ENCODE measurements around the gene MVK. TPM values are rescaled to one million over a fixed set of nuclear protein-coding genes. Genes with fewer than 3 reads are reported as not detected.

The MVK gene
- total RNA-seq, 2 experiments from 2014 or later = 8.2 to 8.4 TPM

DNA sequence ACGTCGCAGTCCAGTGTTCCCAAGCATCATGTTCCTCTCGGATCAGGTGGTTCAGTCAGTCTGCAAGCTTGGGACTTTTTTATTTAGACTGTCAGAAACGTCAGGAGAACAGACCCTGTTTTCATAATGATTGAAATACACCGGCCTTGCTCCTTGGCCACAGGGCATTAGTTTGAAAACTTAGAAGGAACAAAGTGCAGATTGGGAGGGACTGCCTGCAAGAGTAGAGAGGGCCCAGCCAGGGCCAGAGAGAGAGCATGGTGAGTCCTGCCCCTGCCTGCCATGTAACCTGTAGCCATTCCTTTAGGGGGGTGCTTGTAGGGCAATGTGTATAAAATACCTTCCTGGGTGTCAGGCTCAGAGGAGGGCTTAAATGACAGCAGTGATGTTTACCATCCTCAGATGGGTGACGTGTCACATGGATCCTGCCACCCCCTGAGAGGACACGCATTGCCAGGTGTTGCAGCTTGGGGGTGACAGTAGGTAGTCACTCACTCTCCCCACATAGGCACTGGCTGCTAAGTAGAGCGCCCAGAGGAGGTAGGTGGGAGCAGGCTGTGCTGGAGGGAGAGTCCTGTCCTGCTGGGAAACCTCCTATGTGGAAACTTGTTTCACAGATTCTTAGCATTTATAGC, 46.0 kb upstream of the MVK start:
- no peak overlapping the region for H3K27ac Mint-ChIP-seq
- no peaks in the 10 kb centered on the region for H3K27me3 ChIP-seq (ENCODE audit: control insufficient read depth in 1 of 2, insufficient read depth in 2 of 2, low read length in 2 of 2)
- H3K4me1 ChIP-seq (ENCODE audit: insufficient read depth, low read length) = no peaks in the 10 kb centered on the region
- CTCF ChIA-PET = no interaction called here
- ATAC-seq (ENCODE audit: poor library complexity) (no peak), DNase-seq (no peak)
- H3K4me3 ChIP-seq (ENCODE audit: low read length) = no peak overlapping the region
- TF ChIP-seq, protein P1, sequence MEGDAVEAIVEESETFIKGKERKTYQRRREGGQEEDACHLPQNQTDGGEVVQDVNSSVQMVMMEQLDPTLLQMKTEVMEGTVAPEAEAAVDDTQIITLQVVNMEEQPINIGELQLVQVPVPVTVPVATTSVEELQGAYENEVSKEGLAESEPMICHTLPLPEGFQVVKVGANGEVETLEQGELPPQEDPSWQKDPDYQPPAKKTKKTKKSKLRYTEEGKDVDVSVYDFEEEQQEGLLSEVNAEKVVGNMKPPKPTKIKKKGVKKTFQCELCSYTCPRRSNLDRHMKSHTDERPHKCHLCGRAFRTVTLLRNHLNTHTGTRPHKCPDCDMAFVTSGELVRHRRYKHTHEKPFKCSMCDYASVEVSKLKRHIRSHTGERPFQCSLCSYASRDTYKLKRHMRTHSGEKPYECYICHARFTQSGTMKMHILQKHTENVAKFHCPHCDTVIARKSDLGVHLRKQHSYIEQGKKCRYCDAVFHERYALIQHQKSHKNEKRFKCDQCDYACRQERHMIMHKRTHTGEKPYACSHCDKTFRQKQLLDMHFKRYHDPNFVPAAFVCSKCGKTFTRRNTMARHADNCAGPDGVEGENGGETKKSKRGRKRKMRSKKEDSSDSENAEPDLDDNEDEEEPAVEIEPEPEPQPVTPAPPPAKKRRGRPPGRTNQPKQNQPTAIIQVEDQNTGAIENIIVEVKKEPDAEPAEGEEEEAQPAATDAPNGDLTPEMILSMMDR (IDR thresholded peaks at IDR 0.05) = no peak
- H3K27ac ChIP-seq (ENCODE audit: low read depth in 1 of 2, low read length in 2 of 2) = no peak overlapping the region
- H3K27me3 Mint-ChIP-seq = no peaks in the 10 kb centered on the region
- peaks cover 68% of the 10 kb centered on the region for H3K36me3 ChIP-seq (ENCODE audit: insufficient read depth, low read length)
- H3K4me1 Mint-ChIP-seq (ENCODE audit: low read depth) = no peaks in the 10 kb centered on the region
- no peaks in the 10 kb centered on the region for H3K9me3 ChIP-seq (ENCODE audit: control insufficient read depth in 1 of 2, insufficient read depth in 1 of 2, low read length in 2 of 2)
- intact Hi-C loops (cut with DNase I, micrococcal nuclease) = no loop called here
- no peak overlapping the region for H3K4me3 Mint-ChIP-seq
- POLR2A ChIA-PET = no interaction called here
- peaks cover 90% of the 10 kb centered on the region for H3K36me3 Mint-ChIP-seq (ENCODE audit: low read depth)
- no peaks in the 10 kb centered on the region for H3K9me3 Mint-ChIP-seq

DNA sequence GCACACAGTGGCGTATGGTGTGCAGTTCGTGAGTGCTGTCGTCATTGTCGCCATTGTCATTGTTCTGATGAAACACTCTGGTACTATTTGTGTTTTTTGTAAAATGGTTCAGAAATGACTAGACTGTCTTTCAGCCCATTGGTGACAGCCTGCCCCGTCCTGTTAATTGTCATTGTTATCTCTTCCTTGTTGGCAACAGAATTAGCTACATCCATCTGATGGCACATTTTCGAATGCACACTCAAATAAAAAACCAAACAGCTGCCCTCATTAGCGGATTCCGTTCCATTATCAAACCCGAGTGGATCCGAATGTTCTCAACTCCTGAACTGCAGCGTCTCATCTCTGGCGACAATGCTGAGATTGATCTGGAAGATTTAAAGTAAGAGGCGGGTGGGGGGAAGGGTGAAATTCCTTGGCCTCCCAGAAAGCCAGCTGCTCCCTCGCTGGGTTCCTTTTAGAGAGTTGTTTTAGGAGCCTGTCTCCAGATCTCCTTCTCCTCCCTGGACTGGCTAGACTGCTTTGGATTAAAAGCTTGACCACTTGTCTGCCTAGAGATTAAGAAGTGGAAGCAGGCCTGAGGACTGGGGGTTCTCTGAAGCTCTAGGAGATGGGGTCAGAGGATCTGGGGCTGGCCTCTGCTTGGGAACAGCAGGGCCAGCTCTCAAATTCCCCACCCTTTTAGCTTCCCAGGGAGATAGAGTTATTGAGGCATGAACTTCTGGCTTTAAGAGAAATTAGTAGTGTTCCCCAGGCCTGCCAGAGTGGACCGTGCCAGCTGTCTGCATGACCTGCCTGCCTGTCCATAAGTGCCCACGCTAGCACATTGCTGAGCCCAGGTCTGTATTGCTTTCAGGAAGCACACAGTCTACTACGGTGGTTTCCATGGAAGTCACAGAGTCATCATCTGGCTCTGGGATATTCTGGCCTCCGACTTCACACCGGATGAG, 43.6 kb upstream of the MVK start:
- no peaks in the 10 kb centered on the region for H3K27me3 ChIP-seq (ENCODE audit: control insufficient read depth in 1 of 2, insufficient read depth in 2 of 2, low read length in 2 of 2)
- peaks cover 52% of the 10 kb centered on the region for H3K36me3 ChIP-seq (ENCODE audit: insufficient read depth, low read length)
- no peaks in the 10 kb centered on the region for H3K4me1 ChIP-seq (ENCODE audit: insufficient read depth, low read length)
- Mint-ChIP-seq H3K27me3 (no peaks in the 10 kb centered on the region), H3K36me3 (ENCODE audit: low read depth) (peaks cover 77% of the 10 kb centered on the region), H3K27ac (no peak overlapping the region), H3K9me3 (no peaks in the 10 kb centered on the region), H3K4me1 (ENCODE audit: low read depth) (no peaks in the 10 kb centered on the region), H3K4me3 (no peak overlapping the region)
- no peak for DNase-seq
- no peak for ATAC-seq (ENCODE audit: poor library complexity)
- intact Hi-C loops (cut with DNase I, micrococcal nuclease) = no loop called here
- H3K4me3 ChIP-seq (ENCODE audit: low read length) = no peak overlapping the region
- H3K9me3 ChIP-seq (ENCODE audit: control insufficient read depth in 1 of 2, insufficient read depth in 1 of 2, low read length in 2 of 2) = no peaks in the 10 kb centered on the region
- CTCF ChIA-PET = no interaction called here
- POLR2A ChIA-PET = no interaction called here
- no peak overlapping the region for H3K27ac ChIP-seq (ENCODE audit: low read depth in 1 of 2, low read length in 2 of 2)
- TF ChIP-seq, protein P1 (IDR thresholded peaks at IDR 0.05) = no peak

DNA sequence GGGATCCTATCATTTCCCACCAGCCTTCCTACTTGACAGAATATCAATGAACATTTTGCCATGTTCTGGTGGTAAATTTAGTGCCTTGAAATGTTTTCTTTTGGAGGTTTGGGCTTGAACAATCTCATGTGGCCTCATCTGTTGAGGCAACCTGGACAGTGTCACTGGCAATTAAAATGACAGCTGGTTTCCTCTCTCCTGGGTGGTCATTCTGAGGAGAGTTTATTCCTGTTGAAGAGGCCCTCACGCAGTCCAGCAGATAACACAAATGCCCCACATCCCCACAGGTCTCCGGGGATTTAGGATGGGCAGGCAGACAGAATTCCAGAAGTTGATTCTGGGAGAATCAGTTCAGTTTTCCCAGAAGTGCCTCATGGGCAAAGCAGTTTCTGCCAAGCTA, 42.2 kb upstream of the MVK start:
- no peaks in the 10 kb centered on the region for H3K9me3 Mint-ChIP-seq
- Histone ChIP-seq H3K36me3 (ENCODE audit: insufficient read depth, low read length) (peaks cover 44% of the 10 kb centered on the region), H3K27me3 (ENCODE audit: control insufficient read depth in 1 of 2, insufficient read depth in 2 of 2, low read length in 2 of 2) (no peaks in the 10 kb centered on the region), H3K4me1 (ENCODE audit: insufficient read depth, low read length) (no peaks in the 10 kb centered on the region), H3K4me3 (ENCODE audit: low read length) (no peak overlapping the region), H3K9me3 (ENCODE audit: control insufficient read depth in 1 of 2, insufficient read depth in 1 of 2, low read length in 2 of 2) (no peaks in the 10 kb centered on the region), H3K27ac (ENCODE audit: low read depth in 1 of 2, low read length in 2 of 2) (no peak overlapping the region)
- intact Hi-C loops (cut with DNase I, micrococcal nuclease) = no loop called here
- peaks cover 71% of the 10 kb centered on the region for H3K36me3 Mint-ChIP-seq (ENCODE audit: low read depth)
- TF ChIP-seq, protein P1 (IDR thresholded peaks at IDR 0.05) = no peak
- H3K27ac Mint-ChIP-seq = no peak overlapping the region
- H3K27me3 Mint-ChIP-seq = no peaks in the 10 kb centered on the region
- ATAC-seq (ENCODE audit: poor library complexity) (no peak), DNase-seq (no peak)
- ChIA-PET POLR2A (no interaction called here), CTCF (no interaction called here)
- H3K4me1 Mint-ChIP-seq (ENCODE audit: low read depth) = no peaks in the 10 kb centered on the region
- H3K4me3 Mint-ChIP-seq = no peak overlapping the region
